Activated B cell treated with CpG ODN at 0.5 μM for 24 hours (primary cell): ENCODE results near the gene HIBCH. TPM values are rescaled to one million over a fixed set of nuclear protein-coding genes. Genes with fewer than 3 reads are reported as not detected.

Experiments used
- ATAC-seq: fragments of 200-7000 bp; cut with Tn5 transposase; one replicate; pipeline ENCODE4 v1.10.0; 2021; ENCODE audit warnings: low read depth, mild to moderate bottlenecking, moderate library complexity
- CTCF ChIA-PET: fragments of 350-600 bp; sonication (Branson Sonifier 250); formaldehyde crosslinking; loops from one replicate; lab custom pipeline; 2021; ENCODE audit warnings: antibody characterized with exemption; lab: Charles Lee
- POLR2A ChIA-PET: fragments of 350-600 bp; sonication (Branson Sonifier 250); formaldehyde crosslinking; loops from one replicate; lab custom pipeline; 2021; ENCODE audit warnings: antibody characterized with exemption; lab: Charles Lee
- DNase-seq: peaks from one replicate; pipeline ENCODE4 v3.0.0; 2022
- H3K27ac Mint-ChIP-seq: one replicate; pipeline ENCODE4 v1.8.0; 2020; ENCODE audit warnings: mixed read lengths
- H3K27me3 Mint-ChIP-seq: one replicate; pipeline ENCODE4 v1.8.0; 2021; ENCODE audit warnings: mixed read lengths
- H3K36me3 Mint-ChIP-seq: one replicate; pipeline ENCODE4 v1.8.0; 2021; ENCODE audit warnings: low read depth, mixed read lengths
- H3K4me1 Mint-ChIP-seq: one replicate; pipeline ENCODE4 v1.8.0; 2021; ENCODE audit warnings: mixed read lengths
- H3K4me3 Mint-ChIP-seq: one replicate; pipeline ENCODE4 v1.8.0; 2020; ENCODE audit warnings: mild to moderate bottlenecking, mixed read lengths
- H3K9me3 Mint-ChIP-seq: one replicate; pipeline ENCODE4 v1.8.0; 2020; ENCODE audit warnings: mixed read lengths
- CTCF ChIP-seq: fragments of 200-600 bp; IDR thresholded peaks from one replicate; pipeline ENCODE4 v1.8.0; 2022; ENCODE audit warnings: antibody characterized with exemption, mild to moderate bottlenecking
- intact Hi-C: fragments of 100-400 bp; cut with micrococcal nuclease; formaldehyde crosslinking; loops from one replicate; pipeline ENCODE4 v1.15.1; 2024
- total RNA-seq: library from RNA; stranded (reverse); gene quantifications from 2 replicates; pipeline ENCODE4 v1.2.3, GENCODE V29; 2022

HIBCH gene
- total RNA-seq, 1 donor from 2014 or later = 21.2 TPM

GRCh38 chr2:190221429-190221828 lies 98.2 kb downstream of the HIBCH start:
- DNase-seq (no peak), ATAC-seq (no peak)
- Mint-ChIP-seq H3K4me1 (peaks cover 8% of the 10 kb centered on the region), H3K4me3 (no peak overlapping the region), H3K36me3 (peaks cover 61% of the 10 kb centered on the region), H3K27me3 (no peaks in the 10 kb centered on the region), H3K9me3 (peaks cover 4% of the 10 kb centered on the region), H3K27ac (no peak overlapping the region)
- CTCF ChIA-PET = no interaction called here
- intact Hi-C loops = no loop called here
- POLR2A ChIA-PET = no interaction called here
- no peak for TF ChIP-seq CTCF

- no peak for DNase-seq
- peaks cover 46% of the 10 kb centered on the region for H3K36me3 Mint-ChIP-seq
- ChIA-PET CTCF (no interaction called here), POLR2A (no interaction called here)
- H3K27ac Mint-ChIP-seq = no peak overlapping the region
- intact Hi-C loops = no loop called here
- no peak for TF ChIP-seq CTCF
- H3K4me1 Mint-ChIP-seq = peaks cover 9% of the 10 kb centered on the region
- ATAC-seq = no peak
- H3K27me3 Mint-ChIP-seq = no peaks in the 10 kb centered on the region
- no peak overlapping the region for H3K4me3 Mint-ChIP-seq
- H3K9me3 Mint-ChIP-seq = peaks cover 4% of the 10 kb centered on the region
Observed at GRCh38 chr2:190219186-190219585, 100.4 kb downstream of the HIBCH start.

GRCh38 chr2:190217616-190218015 lies 102.0 kb downstream of the HIBCH start:
- no peak for TF ChIP-seq CTCF
- no peaks in the 10 kb centered on the region for H3K9me3 Mint-ChIP-seq
- H3K4me3 Mint-ChIP-seq = no peak overlapping the region
- CTCF ChIA-PET = no interaction called here
- intact Hi-C loops = no loop called here
- H3K27ac Mint-ChIP-seq = no peak overlapping the region
- H3K36me3 Mint-ChIP-seq = peaks cover 37% of the 10 kb centered on the region
- POLR2A ChIA-PET = no interaction called here
- DNase-seq = no peak
- H3K27me3 Mint-ChIP-seq = no peaks in the 10 kb centered on the region
- no peak for ATAC-seq
- peaks cover 9% of the 10 kb centered on the region for H3K4me1 Mint-ChIP-seq

GRCh38 chr2:190216829-190217228 lies 102.8 kb downstream of the HIBCH start:
- Mint-ChIP-seq H3K4me1 (peaks cover 9% of the 10 kb centered on the region), H3K9me3 (no peaks in the 10 kb centered on the region), H3K27ac (no peak overlapping the region), H3K36me3 (peaks cover 31% of the 10 kb centered on the region), H3K4me3 (no peak overlapping the region), H3K27me3 (no peaks in the 10 kb centered on the region)
- TF ChIP-seq CTCF = no peak
- intact Hi-C loops = no loop called here
- CTCF ChIA-PET = no interaction called here
- POLR2A ChIA-PET = no interaction called here
- ATAC-seq = no peak
- no peak for DNase-seq

GRCh38 chr2:190215620-190216019 lies 104.0 kb downstream of the HIBCH start:
- no peaks in the 10 kb centered on the region for H3K9me3 Mint-ChIP-seq
- no peak for ATAC-seq
- H3K4me1 Mint-ChIP-seq = peaks cover 9% of the 10 kb centered on the region
- intact Hi-C loops = no loop called here
- H3K27me3 Mint-ChIP-seq = no peaks in the 10 kb centered on the region
- H3K4me3 Mint-ChIP-seq = no peak overlapping the region
- no peak overlapping the region for H3K27ac Mint-ChIP-seq
- peaks cover 25% of the 10 kb centered on the region for H3K36me3 Mint-ChIP-seq
- CTCF ChIA-PET = no interaction called here
- POLR2A ChIA-PET = no interaction called here
- no peak for DNase-seq
- TF ChIP-seq CTCF = no peak
